PC-3 (cell line): ENCODE results near the gene CDC6. TPM values are rescaled to one million over a fixed set of nuclear protein-coding genes. Genes with fewer than 3 reads are reported as not detected.

Experiments used
- ATAC-seq: fragments of 200-7000 bp; cut with Tn5 transposase; 2 replicates; pipeline ENCODE4 v1.9.1; 2020; ENCODE audit warnings: mild to moderate bottlenecking, moderate library complexity
- BruUV-seq: library from RNA; stranded (reverse); fragments of 400-500 nt; replicated peaks from 2 replicates; lab custom pipeline; 2021; lab: Mats Ljungman, UMichigan
- CTCF ChIA-PET: fragments of 300-600 bp; sonication (Branson Sonifier 250); formaldehyde crosslinking; loops from one replicate; lab custom pipeline; 2022; ENCODE audit warnings: antibody characterized with exemption; lab: Charles Lee
- POLR2A ChIA-PET: fragments of 300-600 bp; sonication (Branson Sonifier 250); formaldehyde crosslinking; loops from one replicate; lab custom pipeline; 2022; ENCODE audit warnings: antibody characterized with exemption; ENCODE audit not compliant: unreplicated experiment; lab: Charles Lee
- DNase-seq: peaks from one replicate; pipeline ENCODE4 v3.0.0-alpha.2; 2015
- H2AFZ ChIP-seq: fragments of 300-600 bp; sonication (generic); 2 replicates; pipeline ENCODE4 v1.6.0; 2016; ENCODE audit warnings: antibody characterized with exemption, low read length
- H3F3A ChIP-seq: fragments of 300-600 bp; sonication (generic); one replicate; pipeline ENCODE4 v1.6.0; 2017; ENCODE audit warnings: antibody characterized with exemption, low read length, control low read depth, mild to moderate bottlenecking; ENCODE audit not compliant: unreplicated experiment
- H3K27ac ChIP-seq: fragments of 300-600 bp; sonication (generic); 2 replicates; pipeline ENCODE4 v1.5.1; 2016; ENCODE audit warnings: mild to moderate bottlenecking, low read length
- H3K27me3 ChIP-seq: fragments of 300-600 bp; sonication (generic); 2 replicates; pipeline ENCODE4 v1.6.1; 2016; ENCODE audit warnings: low read length, mixed read lengths
- H3K36me3 ChIP-seq: fragments of 300-600 bp; sonication (generic); 2 replicates; pipeline ENCODE4 v1.6.1; 2016; ENCODE audit warnings: low read depth, mixed run types, low read length, mixed read lengths
- H3K4me1 ChIP-seq: fragments of 300-600 bp; sonication (generic); 2 replicates; pipeline ENCODE4 v1.5.1; 2016; ENCODE audit warnings: low read length; ENCODE audit not compliant: insufficient read depth
- H3K4me2 ChIP-seq: fragments of 300-600 bp; sonication (generic); 2 replicates; pipeline ENCODE4 v1.6.0; 2016; ENCODE audit warnings: low read length
- H3K4me3 ChIP-seq: fragments of 300-600 bp; sonication (generic); 2 replicates; pipeline ENCODE4 v1.5.1; 2016; ENCODE audit warnings: mild to moderate bottlenecking, low read length, mixed read lengths
- H3K79me2 ChIP-seq: fragments of 300-600 bp; sonication (generic); 2 replicates; pipeline ENCODE4 v1.6.1; 2017; ENCODE audit warnings: low read length, mixed read lengths
- H3K9ac ChIP-seq: fragments of 300-600 bp; sonication (generic); 2 replicates; pipeline ENCODE4 v1.6.0; 2016; ENCODE audit warnings: mild to moderate bottlenecking, low read length
- H3K9me2 ChIP-seq: fragments of 300-600 bp; sonication (generic); replicated peaks from 2 replicates; pipeline ENCODE4 v1.6.1; 2016; ENCODE audit warnings: mixed run types, low read length, mixed read lengths
- H3K9me3 ChIP-seq: fragments of 300-600 bp; sonication (generic); 2 replicates; pipeline ENCODE4 v1.6.1; 2016; ENCODE audit warnings: low read length, mixed read lengths
- H4K20me1 ChIP-seq: fragments of 300-600 bp; sonication (generic); 2 replicates; pipeline ENCODE4 v1.6.1; 2016; ENCODE audit warnings: low read length, mixed read lengths
- CTCF ChIP-seq: fragments of 300-600 bp; sonication (generic); conservative IDR thresholded peaks from 2 replicates; pipeline ENCODE4 v1.5.1; 2017; ENCODE audit warnings: antibody characterized with exemption, low read depth, mild to moderate bottlenecking, low read length
- EZH2 ChIP-seq: fragments of 300-600 bp; sonication (generic); IDR thresholded peaks from one replicate; pipeline ENCODE4 v1.6.1; 2017; ENCODE audit warnings: antibody characterized with exemption, mild to moderate bottlenecking, low read length; ENCODE audit not compliant: unreplicated experiment
- EZH2phosphoT487 ChIP-seq: fragments of 300-600 bp; sonication (generic); IDR thresholded peaks from 2 replicates; pipeline ENCODE4 v1.6.1; 2018; ENCODE audit warnings: mild to moderate bottlenecking, antibody characterized with exemption, low read length, borderline replicate concordance
- intact Hi-C: fragments of 100-400 bp; cut with micrococcal nuclease; formaldehyde crosslinking; loops from 2 replicates; pipeline ENCODE4 v1.9.0; 2023
- total RNA-seq: library from RNA; depleted of rRNA; stranded (reverse); fragments of >200 nt; gene quantifications from 2 replicates; pipeline ENCODE4 v1.2.3, GENCODE V29; 2014

The CDC6 gene
- total RNA-seq, 1 experiment from 2014 or later, result 48.9 TPM

GRCh38 chr17:40312893-40313667, 25.4 kb downstream of the CDC6 start:
- Histone ChIP-seq H3K36me3 (no peaks in the 10 kb centered on the region), H3K27ac (peak overlapping the region; percentile 67), H3K79me2 (peaks cover 3% of the 10 kb centered on the region), H3K4me1 (peaks cover 81% of the 10 kb centered on the region), H3F3A (no peaks in the 10 kb centered on the region), H3K4me3 (no peak overlapping the region), H3K9me3 (no peaks in the 10 kb centered on the region), H3K9me2 (no peaks in the 10 kb centered on the region), H3K4me2 (peak overlapping the region; percentile 46), H3K9ac (no peak overlapping the region), H3K27me3 (no peaks in the 10 kb centered on the region), H4K20me1 (no peaks in the 10 kb centered on the region), H2AFZ (no peak overlapping the region)
- ChIA-PET CTCF (no interaction called here), POLR2A (no interaction called here)
- DNase-seq (no peak), ATAC-seq (no peak)
- TF ChIP-seq EZH2, result no peak
- no peak for TF ChIP-seq CTCF
- TF ChIP-seq EZH2phosphoT487, result no peak
- BruUV-seq, result no TSS peak
- intact Hi-C loops, result no loop called here

- Histone ChIP-seq H3K9me2 (no peaks in the 10 kb centered on the region), H3F3A (no peaks in the 10 kb centered on the region), H4K20me1 (peaks cover 3% of the 10 kb centered on the region; the same call in 1 of the 2 replicates), H3K4me3 (no peak overlapping the region), H3K9ac (no peak overlapping the region), H3K27ac (peak overlapping the region; percentile 68), H3K4me2 (peak overlapping the region; percentile 72), H3K79me2 (peaks cover 12% of the 10 kb centered on the region), H2AFZ (no peak overlapping the region), H3K9me3 (no peaks in the 10 kb centered on the region), H3K36me3 (no peaks in the 10 kb centered on the region), H3K27me3 (no peaks in the 10 kb centered on the region), H3K4me1 (peaks cover 81% of the 10 kb centered on the region)
- BruUV-seq, result no TSS peak
- ATAC-seq (peak; percentile 4), DNase-seq (peak; percentile 53)
- ChIA-PET CTCF (no interaction called here), POLR2A (interaction anchor here (0.6 kb wide), 1 partner anchor 48 kb away, joined by 3 read pairs; no protein-coding TSS in a partner anchor)
- no peak for TF ChIP-seq EZH2
- TF ChIP-seq EZH2phosphoT487, result no peak
- no peak for TF ChIP-seq CTCF
- intact Hi-C loops, result no loop called here
Observed at GRCh38 chr17:40313668-40314583, 26.2 kb downstream of the CDC6 start.
